ENCODE measurements around the gene KIRREL3.

KIRREL3 gene

GRCh38 chr11:126739499-126740145 is 260.9 kb downstream of the KIRREL3 start:
- DNase-seq (ENCODE audit: low spot score), result no peak

GRCh38 chr11:126738295-126739031 is 262.1 kb downstream of the KIRREL3 start:
- DNase-seq (ENCODE audit: low spot score), result no peak

- DNase-seq (ENCODE audit: low spot score), result no peak
Measured at GRCh38 chr11:126736682-126737572, 263.6 kb downstream of the KIRREL3 start.

- no peak for DNase-seq (ENCODE audit: low spot score)
Measured at GRCh38 chr11:126734752-126735151, 265.8 kb downstream of the KIRREL3 start.

- DNase-seq (ENCODE audit: low spot score), result no peak
Measured at GRCh38 chr11:126733685-126734084, 266.9 kb downstream of the KIRREL3 start.

- no peak for DNase-seq (ENCODE audit: low spot score)
Measured at GRCh38 chr11:126732981-126733380, 267.6 kb downstream of the KIRREL3 start.

- no peak for DNase-seq (ENCODE audit: low spot score)
Measured at GRCh38 chr11:126731576-126732142, 268.9 kb downstream of the KIRREL3 start.

GRCh38 chr11:126727381-126727780 is 273.2 kb downstream of the KIRREL3 start:
- no peak for DNase-seq (ENCODE audit: low spot score)

GRCh38 chr11:126725521-126725920 is 275.0 kb downstream of the KIRREL3 start:
- DNase-seq (ENCODE audit: low spot score), result no peak

- no peak for DNase-seq (ENCODE audit: low spot score)
Measured at GRCh38 chr11:126725043-126725442, 275.5 kb downstream of the KIRREL3 start.

GRCh38 chr11:126723665-126724045 is 276.9 kb downstream of the KIRREL3 start:
- DNase-seq (ENCODE audit: low spot score), result no peak

GRCh38 chr11:126722956-126723664 is 277.5 kb downstream of the KIRREL3 start:
- no peak for DNase-seq (ENCODE audit: low spot score)

- no peak for DNase-seq (ENCODE audit: low spot score)
Measured at GRCh38 chr11:126722006-126722736, 278.4 kb downstream of the KIRREL3 start.

GRCh38 chr11:126720539-126721235 is 279.9 kb downstream of the KIRREL3 start:
- DNase-seq (ENCODE audit: low spot score), result no peak

- DNase-seq (ENCODE audit: low spot score), result no peak
Measured at GRCh38 chr11:126719740-126720139, 280.8 kb downstream of the KIRREL3 start.

- DNase-seq (ENCODE audit: low spot score), result no peak
Measured at GRCh38 chr11:126718276-126718675, 282.3 kb downstream of the KIRREL3 start.

GRCh38 chr11:126716456-126717083 is 284.0 kb downstream of the KIRREL3 start:
- DNase-seq (ENCODE audit: low spot score), result peak; percentile 47

- no peak for DNase-seq (ENCODE audit: low spot score)
Measured at GRCh38 chr11:126713806-126714205, 286.8 kb downstream of the KIRREL3 start.

GRCh38 chr11:126711977-126712625 is 288.5 kb downstream of the KIRREL3 start:
- DNase-seq (ENCODE audit: low spot score), result no peak
